Suppressor macrophage (primary cell): ENCODE results near the gene MSI2.

ENCODE experiments used
- DNase-seq, 4 experiments: peaks; one replicate each; pipeline ENCODE4 v3.0.0-alpha.2; 2020 to 2022

The MSI2 gene

DNA sequence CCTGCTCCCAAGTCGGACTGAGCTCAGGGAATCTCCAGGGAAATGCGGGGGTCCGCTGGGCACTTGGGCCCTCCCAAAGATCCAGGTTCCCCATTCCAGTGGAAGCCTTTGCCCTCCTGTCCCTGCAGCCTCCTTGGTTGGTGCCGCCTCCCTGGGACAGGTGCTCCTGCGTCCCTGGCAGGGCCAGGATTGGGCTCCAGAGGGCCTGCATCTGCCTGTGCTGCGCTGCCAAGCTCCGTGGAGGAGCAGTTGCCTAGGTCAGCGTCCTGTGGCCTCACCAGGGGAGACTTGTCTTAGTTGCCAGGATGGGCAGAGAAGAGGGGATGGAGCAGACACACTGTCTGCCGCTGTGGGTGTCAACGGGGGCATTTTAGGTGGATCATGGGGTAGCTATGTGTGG, 67.1 kb downstream of the MSI2 start:
- DNase-seq, result no peak

DNA sequence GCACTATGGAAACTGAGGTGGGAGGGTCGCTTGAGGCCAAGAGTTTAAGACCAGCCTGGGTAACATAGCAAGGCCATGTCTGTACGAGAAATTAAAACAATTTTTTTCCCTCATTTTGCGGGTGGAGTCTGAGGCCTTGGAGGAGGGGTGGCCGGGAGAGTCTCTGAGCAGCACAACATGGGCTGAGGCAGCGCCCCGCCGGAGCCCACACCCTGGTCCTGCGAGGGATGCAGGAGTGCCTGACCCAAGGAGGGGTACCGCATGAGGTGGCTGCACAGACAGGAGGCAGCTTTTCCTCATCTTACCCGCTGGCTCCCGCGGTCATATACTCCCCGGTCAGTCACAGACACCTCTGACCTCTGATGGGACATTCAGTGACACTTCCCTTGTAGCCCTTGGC, 67.7 kb downstream of the MSI2 start:
- DNase-seq, result no peak

DNA sequence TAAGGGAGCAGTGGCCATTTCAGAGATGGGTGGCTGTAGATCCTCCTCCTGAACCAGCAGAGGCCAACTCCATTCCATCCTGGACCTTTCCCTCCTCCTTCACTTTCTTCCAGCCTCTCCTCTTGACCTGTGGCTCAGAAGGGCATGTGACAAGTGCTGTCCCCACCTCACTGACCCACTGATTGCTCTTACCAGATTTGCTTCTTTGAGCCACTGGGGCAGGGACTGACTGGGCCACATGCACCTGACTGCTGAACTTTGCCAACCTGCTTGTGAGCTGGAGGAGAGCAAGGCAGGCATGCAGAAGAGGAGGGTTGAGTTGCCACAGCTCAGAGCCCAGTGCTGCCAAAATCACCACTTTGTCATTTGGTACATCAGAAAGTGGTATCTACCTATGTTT, 68.3 kb downstream of the MSI2 start:
- no peak for DNase-seq

DNA sequence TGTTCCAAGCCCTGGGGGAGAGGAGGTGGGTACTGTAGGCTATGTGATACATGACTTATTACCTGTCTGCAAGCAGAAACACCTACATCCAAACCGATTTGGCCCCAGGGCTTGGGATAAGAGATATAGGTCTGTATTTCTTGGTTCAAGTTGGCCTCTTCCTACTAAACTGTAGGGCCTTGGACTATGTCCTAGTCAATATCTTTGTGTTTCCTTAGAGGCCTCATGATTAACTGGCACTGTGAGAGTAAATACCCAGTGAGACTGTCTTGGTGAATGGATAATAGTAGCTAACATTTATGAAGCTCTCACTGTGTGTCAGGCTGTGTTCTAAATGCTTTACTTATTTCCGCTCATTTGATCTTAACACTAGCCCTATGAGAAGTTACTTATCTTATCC, 70.0 kb downstream of the MSI2 start:
- no peak for DNase-seq

DNA sequence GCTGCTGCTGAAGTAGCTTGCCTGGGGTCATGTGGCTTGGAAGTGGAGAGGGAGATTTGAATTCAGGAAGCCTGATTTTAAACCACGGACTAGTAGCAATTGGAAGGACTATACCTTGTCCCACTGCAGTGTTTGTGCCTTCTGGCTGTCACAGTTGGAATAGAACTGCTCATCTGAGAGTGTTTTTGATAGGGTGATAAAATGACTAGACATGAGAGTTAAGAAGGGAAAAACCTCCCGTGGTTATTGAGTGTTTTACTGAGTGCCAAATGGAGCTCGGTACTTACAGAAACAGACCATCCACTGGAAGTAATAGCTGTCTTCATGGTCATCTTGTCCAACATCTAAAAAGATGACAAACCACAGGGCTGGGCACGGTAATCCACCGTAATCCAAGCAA, 70.4 kb downstream of the MSI2 start:
- no peak for DNase-seq

DNA sequence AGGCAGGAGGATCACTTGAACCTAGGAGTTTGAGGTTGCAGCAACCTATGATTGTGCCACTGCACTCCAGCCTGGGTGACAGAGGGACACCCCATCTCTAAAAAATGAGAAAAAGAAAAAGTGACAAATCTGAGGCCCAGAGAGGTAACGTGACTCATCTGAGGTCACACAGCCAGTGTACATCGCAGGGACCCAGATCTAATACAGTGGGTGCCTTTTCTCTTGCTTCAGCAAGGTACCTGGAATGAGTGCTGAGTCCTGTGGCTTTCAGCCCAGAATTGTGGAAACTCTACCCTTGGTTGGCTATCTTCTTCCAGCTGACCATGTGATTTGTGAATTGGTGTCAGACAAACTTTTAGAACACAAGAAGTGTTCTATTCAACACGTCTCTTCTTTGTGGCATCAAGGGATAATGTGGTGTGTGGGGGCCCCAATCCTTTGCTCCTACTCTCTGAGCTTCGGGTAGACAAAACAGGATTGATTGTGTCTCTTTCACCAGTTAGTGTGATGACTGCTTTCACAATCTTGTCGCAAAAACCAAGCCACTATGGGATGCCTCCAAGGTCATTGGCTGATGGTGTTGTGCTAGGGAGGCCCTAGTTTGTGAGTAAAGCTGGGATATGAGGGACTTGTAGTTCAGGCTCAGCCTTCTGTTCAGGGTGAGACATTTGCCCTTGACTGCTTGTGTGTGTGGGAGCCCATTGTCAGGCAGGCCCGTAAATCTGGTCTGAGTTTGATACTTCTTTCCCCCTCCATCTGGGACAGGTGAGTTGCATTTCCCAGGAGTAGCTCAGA, 71.0 kb downstream of the MSI2 start:
- DNase-seq, result no peak

DNA sequence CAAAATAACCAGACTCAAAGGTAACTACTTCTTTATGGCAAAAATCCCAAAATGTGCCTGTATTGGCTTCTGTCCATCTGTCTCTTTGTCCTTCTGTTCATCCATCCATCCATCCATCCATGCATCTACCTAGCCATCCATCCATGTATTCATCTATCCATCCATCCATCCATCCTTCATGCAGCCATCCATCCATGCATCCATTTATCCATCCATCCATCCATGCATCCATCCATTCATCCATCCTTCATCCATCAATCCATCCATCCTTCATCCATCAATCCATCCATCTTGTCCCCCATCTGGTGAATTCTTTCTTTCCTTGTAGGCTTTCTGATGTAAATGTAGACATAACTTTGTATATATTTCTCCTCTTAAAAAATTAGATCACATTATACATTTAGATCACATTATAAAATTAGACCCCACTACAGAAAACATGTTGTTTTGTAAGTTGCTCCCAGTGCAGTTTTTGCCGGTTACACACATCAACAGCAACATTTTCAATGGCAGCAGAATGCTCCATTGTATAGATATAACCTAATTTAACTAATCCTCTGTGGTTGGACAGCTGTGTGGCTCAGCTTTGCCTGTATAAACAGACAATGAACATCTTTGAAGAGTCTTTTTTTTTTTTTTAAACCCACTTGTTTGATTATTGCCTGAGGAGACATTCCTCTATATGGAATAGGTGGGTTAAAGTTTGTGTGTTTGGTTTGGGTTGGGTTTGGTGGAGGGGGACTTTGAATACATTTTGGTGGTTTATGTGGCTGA, 72.0 kb downstream of the MSI2 start:
- no peak for DNase-seq

DNA sequence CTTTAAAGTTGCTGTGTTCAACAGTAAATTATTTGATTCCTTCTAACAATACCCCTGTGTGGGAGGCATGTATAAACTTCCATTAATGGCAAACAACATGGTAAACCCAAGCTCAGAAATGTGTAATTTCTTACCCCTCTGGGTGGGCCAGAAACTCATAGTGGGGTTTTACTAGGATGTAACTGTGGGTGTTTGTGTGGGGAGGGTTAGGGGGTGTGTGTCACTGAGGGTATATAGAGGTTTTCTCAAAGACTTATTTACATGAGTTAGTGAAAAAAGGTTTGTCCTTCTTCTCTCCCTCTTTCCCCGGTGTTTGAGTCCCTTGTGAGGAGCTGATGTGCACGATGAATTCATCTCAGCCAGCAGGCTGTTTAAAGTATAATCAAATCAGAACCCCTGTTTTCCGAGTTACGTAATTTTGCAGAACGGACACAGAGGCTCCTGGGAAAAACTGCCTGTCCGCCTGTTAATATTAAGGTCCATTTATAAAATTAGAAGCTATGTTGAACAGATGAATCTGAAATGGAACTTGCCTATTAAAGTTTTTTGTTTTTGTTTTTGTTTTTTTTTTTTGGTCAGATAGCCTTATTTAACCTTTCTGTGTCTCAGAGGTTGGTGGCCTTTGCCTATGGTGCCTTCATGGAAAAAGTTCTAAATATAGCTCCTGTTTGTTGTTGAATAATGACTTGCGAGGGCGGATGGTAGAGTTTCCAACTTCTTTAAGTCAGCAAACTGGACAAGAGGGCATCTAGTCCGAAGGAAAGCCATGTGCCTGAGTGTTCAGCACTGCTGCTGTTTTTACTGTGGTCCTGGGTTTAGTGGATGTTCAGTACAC, 73.3 kb downstream of the MSI2 start:
- peak in 3 of 4 experiments; percentile 11 to 20 (median 19) for DNase-seq

DNA sequence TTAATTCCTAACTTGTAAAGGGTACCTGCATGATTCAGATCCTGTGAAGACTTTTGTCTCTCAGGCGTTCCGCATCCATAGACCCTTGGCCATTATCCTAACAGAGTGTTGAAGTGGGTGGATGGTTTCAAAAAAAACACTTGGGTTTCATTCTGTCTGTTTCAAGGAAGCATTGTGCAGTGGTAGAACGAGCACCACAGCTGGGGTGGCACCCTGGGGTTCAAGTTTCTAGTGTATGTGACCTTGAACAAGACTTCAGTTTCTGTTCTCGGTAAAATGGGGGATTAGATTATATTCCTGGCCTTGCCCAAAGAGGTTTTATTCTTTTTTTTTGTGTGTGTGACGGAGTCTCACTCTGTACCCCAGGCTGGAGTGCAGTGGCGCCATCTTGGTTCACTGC, 74.3 kb downstream of the MSI2 start:
- DNase-seq, result no peak

DNA sequence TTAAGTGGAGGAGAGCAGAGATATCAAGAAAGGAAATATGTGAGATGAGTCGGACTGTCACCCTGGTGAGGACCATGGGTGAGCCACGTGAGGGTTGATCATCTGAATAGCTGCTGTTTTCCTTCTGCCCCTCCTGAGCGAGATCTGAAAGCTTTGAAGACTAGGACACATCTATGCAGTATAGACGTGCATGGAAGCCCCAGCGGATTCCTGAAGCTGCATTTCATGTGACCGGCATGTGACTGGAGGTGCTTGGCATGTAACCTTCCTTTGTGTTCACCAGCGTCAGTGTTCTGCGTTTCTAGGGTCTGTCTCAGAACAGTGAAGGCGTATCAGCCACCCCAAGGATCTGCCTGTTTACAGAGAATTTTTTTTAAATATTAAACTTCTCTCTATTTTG, 75.1 kb downstream of the MSI2 start:
- no peak for DNase-seq

DNA sequence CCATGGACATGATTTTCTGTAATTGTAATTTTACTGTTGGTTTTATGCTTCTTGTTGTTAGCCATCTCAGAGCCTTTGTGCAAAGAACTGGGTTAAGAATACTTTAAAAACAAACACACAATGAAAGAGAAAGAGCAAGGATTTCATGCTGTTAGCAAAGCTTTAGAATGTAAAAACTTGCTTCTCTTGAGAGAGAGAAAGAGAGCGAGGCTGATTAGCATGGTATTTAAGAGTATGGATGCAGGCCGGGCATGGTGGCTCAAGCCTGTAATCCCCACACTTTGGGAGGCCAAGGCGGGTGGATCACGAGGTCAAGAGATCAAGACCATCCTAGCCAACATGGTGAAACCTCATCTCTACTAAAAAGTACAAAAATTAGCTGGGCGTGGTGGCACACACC, 76.2 kb downstream of the MSI2 start:
- no peak for DNase-seq

DNA sequence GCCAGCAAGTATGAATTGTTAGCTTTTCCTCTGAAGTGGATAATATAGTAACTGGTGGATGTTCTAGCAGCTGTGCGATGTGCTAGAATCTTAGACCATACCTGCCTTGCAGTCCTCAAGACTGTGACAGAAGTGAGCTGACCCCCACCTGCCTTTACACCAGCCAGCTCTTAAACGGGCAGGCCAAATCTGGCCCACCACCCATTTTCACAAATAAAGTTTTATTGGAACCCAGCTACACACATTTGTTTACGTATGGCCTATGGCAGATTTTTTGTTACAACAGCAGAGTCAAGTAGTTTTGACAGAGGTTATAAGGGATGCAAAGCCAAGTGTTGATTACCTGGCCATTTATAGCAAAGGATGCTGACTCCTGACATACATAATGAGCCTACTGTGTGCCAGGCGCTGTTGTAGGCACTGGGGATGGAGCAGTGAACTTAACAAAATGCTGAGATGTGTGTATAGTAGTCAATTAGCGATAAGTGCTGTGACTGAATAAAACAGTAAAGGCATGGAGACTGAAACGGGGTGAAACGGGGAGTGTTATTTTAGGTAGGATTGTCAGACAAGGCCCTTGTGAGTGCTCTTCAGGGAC, 79.0 kb downstream of the MSI2 start:
- DNase-seq, result no peak

DNA sequence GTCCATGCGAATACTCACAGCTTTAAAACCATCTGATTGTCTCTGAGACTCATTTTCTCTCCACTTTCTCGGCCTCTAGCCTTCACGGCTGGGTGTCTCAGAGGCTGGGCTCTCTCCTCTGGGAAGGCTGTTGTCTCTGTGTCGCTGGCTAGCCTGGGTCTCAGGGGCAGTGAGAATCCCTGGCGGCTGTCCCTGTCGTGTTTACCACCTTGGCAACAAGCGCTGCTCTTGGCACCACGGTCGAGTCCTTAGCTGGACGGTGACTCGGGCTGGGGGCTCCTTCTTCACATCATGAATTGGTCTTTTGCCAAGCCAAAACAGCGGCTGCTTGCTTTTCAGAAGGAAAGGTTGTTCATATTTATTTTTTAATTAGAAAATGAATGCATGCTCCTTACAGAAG, 81.1 kb downstream of the MSI2 start:
- DNase-seq, result no peak

DNA sequence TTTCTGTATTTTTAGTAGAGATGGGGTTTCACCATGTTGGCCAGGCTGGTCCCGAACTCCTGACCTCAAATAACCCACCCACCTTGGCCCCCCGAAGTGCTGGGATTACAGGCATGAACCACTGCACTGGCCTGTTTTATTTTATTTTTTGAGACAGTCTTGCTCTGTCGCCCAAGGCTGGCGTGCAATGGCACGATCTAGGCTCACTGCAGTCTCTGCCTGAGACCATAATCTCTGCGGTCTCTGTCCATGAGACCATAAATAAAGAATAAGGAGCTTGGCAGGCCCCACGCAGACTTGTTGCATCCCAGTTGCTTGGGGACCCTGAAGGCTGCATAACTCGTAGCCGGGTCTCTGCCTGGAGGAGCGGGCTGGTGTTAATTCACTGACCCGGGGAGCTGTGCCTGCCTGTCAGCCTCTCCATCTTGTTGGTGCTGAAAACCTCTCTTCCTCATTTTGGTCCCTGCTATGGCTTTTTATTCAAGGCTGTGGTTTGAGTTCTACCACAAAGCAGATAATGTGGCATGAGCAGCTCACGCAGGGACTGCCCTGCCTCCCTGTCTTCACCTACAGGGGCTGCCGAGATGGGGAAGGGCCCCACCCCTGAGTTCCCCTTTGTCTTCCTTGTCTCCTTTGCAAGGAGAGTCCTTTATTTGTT, 82.1 kb downstream of the MSI2 start:
- DNase-seq, result peak; percentile 3 to 36 (median 24)

DNA sequence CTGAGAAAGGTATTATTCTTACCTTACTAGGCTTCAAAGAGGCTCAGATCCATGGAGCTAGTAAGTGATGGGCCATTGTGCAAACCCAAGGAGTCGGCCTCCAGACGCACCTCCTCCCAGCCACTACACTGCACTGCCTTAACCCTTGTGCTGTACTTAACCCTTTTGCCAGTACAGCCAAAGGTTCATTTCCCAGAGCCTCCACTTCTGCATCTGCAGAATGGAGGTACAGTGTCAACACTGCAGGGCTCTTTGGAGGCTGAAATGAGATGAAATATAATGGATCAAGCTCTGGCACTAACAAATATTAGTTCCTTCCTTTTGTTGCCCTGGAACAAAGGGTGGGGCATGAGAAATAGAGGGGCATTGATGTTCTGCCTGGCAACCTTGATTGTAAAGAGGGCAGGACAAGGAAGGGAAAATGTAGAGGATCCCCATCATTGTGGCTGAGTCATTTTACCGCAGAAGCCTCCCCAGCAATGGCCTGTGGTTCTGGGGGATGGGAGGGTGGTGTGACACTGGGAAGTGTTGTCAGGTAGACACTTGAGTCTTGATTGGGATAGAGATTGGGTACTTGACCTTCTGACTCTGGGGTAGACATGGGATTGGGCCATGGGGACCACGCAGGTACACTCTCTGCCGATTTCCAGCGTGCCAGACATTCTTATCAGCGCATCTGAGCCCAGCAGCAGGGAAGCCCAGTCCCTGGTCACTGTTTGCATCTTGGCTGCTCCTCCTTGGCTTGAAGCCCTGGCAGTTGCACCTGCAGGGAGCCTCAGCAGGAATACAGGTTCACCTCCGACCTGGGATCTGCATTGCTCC, 84.0 kb downstream of the MSI2 start:
- DNase-seq, result no peak

DNA sequence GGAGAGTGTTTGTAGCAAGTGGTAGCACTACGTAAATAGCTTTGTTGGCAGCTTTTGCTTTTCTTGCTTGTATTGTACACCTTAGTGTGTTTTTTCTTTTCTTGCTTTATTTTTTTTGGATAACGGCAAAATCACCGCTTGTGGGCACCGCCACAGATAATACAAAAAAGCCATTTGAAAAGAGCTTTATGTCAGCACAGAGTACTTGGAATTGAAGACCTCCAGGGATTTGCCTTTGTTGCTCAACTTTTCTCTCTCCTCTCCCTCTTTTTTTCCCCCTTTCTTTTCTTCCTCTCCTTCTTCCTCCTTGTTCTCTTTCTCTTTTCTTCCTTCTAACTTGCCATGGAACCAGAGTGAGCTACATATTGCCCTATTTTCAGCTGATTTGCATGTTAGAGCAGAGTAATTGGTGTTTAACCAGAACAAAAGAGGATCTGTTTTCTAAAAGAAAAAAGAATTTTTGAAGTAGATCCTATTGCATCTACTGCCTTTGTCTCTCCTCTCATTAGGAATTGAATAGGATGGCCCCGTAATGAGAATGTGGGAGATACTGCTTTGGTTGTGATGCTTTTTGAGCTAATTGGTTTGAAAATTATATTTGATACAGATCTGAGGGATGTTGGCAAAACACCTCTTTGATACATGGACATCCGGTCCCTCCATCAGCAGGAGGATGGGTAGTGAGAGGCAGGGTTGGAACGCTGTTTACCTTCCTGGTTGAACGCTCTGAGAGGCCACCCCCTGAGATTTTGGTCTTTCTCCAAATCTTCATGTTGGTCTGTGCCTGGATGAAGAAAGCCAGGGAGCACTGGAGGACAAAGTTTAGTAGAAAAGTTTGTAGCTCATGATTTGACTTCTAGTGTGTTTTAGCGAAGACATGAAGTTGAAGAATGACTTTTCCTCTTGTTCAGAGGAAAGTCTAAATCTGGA, 85.6 kb downstream of the MSI2 start:
- no peak for DNase-seq

DNA sequence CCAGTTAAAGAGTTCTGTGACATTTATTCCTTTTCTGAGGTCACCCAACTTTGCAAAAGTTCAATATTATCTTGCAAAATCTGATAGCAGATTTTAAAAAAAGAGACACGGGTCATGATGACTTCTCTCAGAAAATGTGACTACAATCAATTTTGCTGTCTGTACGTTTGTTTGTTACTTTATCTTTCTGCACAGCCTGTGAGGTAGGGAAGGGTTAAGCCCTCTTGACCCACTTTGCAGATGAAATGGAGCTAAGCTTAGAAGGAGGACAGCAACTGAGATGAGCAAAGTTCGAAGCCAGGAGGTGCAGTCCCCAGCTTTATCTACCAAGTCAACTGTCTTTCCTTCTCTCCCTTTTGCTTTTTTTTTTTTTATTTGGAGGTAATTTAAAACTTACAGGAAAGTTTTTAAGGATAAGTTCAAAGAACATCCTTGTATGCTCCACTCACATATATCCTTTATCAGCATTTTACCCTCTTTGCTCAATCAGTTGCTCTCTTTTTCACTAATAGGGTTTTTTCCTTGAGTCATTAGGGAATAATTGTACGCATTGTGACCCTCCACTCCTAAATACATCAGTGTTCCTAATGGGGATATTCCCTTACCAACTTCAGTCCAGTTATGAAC, 86.8 kb downstream of the MSI2 start:
- no peak for DNase-seq

DNA sequence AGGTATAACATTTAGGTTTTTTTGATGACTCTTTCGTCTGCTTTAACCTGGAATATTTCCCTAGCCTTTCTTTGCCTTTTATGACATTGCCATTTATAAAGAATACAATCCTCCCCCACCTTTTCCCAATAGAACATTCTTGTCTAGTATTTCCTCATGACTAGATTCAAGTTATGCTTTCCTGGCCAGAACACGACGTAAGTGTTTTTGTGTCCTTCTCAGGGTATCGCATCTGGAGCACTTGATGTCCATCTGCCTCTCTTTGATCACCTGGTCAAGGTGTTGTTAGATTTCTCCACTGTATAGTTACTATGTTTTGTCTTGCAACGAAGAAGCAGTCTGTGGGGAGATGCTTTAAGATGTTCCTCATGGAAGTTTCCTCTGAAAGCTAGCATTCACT, 87.4 kb downstream of the MSI2 start:
- no peak for DNase-seq

DNA sequence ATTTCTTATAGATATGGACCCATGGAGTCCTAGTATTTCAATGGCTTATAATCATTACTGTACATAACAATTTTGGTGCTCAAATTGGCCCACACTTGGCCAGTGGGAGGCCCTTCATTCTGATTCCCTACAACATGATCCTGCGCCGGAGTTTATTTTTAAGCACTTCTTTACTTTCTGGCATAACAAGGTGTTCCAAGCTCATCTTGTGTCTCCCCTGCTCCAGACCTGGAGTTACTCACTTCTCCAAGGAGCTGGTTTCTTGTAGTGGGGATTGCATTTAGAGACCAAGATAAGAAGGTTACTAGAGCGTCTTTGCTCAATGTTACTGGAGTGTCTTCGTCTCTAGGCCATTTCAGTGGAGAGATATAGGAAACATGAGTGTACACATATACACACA, 87.9 kb downstream of the MSI2 start:
- DNase-seq, result no peak
